HCEC 1CT (cell line): ENCODE measurements around the gene ZBTB32.
"Not testable (repeated sequence)": the region's sequence is repeated elsewhere in the genome, so short reads cannot be mapped to it uniquely, and the experiment has no call there.

Experiments used
- DNase-seq: peaks from one replicate; pipeline ENCODE4 v3.0.0-alpha.2; 2017

ZBTB32 gene

DNA sequence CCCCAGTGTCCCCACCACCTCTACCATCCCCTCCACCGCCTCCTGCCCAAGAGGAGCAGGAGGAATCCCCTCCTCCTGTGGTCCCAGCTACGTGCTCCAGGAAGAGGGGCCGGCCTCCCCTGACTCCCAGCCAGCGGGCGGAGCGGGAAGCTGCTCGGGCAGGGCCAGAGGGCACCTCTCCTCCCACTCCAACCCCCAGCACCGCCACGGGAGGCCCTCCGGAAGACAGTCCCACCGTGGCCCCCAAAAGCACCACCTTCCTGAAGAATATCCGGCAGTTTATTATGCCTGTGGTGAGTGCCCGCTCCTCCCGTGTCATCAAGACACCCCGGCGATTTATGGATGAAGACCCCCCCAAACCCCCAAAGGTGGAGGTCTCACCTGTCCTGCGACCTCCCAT, 16.3 kb downstream of the ZBTB32 start:
- no peak for DNase-seq

DNA sequence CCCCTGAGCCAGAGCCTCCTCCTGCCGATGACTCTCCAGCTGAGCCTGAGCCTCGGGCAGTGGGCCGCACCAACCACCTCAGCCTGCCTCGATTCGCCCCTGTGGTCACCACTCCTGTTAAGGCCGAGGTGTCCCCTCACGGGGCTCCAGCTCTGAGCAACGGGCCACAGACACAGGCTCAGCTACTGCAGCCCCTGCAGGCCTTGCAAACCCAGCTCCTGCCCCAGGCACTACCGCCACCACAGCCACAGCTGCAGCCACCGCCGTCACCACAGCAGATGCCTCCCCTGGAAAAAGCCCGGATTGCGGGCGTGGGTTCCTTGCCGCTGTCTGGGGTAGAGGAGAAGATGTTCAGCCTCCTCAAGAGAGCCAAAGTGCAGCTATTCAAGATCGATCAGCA, 17.0 kb downstream of the ZBTB32 start:
- no peak for DNase-seq

DNA sequence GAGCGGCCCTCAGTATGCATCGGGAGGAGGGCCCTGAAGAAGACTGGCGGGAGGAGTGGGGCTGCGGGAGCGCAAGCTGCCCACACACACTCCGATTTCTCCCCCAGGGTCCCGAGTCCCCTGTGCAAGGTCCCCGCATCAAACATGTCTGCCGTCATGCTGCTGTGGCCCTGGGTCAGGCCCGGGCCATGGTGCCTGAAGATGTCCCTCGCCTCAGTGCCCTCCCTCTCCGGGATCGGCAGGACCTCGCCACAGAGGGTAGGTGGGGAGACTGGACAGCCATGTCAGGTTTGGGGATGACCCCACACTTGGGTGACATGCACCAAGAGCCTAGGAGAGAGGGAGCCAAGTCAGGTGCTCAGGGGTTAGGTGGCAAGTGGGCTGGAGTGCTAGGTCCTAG, 18.1 kb downstream of the ZBTB32 start:
- DNase-seq, result no peak

DNA sequence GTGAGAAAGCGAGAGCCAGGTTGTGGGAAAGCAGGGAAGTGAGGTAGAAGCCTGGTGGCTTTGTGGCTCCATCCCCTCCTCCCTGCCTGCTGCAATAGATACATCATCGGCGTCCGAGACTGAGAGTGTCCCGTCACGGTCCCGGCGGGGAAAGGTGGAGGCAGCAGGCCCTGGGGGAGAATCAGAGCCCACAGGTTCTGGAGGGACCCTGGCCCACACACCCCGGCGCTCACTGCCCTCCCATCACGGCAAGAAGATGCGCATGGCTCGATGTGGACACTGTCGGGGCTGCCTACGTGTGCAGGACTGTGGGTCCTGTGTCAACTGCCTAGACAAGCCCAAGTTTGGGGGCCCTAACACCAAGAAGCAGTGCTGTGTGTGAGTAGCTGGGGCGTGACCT, 18.5 kb downstream of the ZBTB32 start:
- no peak for DNase-seq

DNA sequence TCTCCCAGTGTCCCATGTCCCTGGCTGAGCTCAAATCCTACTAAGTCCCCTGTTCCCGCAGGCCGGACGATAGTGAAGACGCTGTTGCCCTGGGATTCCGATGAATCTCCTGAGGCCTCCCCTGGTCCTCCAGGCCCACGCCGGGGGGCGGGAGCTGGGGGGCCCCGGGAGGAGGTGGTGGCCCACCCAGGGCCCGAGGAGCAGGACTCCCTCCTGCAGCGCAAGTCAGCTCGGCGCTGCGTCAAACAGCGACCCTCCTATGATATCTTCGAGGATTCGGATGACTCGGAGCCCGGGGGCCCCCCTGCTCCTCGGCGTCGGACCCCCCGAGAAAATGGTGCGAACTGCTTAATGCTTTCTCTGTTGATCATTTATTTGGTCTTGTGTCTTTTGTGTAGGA, 19.3 kb downstream of the ZBTB32 start:
- no peak for DNase-seq

DNA sequence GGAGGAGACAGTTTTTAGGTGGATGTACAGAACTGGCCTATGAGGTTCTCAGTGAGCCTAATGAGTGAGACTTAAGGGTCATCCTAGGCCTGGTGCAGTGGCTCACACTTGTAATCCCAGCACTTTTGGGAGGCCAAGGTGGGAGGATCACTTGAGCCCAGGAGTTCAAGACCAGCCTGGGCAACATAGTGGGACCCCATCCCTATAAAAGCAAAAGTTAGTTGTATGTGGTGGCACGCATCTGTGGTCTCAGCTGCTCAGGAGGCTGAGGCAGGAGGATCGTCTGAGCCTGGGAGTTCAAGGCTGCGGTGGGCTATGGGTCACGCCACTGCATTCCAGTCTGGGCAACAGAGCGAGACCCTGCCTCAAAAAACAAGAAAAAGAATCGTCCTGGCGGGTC, 19.8 kb downstream of the ZBTB32 start:
- not testable (repeated sequence) for DNase-seq

DNA sequence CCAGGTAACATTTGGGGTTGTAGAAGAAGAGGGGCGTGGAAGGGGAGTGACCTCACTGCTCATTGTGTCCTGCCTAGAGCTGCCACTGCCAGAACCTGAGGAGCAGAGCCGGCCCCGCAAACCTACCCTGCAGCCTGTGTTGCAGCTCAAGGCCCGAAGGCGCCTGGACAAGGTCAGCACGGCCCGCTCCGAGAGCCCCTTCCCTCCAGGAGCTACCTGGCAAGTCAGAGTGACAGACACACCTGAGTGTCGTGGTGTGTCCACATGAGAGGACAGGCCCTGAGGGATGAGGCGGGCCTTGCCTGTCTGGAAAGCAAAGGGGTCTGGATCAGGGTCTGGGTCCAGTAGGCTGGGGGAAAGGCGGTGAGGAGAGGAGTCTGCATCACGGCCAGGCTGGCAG, 20.2 kb downstream of the ZBTB32 start:
- no peak for DNase-seq

DNA sequence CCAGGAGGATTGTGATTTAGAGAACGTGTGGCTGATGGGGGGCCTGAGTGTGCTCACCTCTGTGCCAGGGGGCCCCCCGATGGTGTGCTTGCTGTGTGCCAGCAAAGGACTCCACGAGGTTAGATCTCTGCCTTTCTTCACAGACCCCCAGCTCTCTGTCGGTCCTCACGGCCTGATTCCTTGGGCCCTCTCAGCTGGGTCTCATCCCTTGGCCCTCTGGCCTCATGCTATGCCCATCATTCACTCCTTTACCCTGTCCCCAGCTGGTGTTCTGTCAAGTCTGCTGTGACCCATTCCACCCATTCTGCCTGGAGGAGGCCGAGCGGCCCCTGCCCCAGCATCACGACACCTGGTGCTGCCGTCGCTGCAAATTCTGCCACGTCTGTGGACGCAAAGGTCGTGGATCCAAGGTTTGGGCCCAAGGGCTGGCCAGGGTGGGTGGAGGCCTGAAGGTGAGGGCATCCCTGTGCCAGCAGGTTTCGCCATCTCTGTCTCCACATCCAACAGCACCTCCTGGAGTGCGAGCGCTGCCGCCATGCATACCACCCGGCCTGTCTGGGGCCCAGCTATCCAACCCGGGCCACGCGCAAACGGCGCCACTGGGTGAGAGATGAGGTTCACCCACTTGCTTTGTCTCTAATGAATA, 21.0 kb downstream of the ZBTB32 start:
- no peak for DNase-seq

DNA sequence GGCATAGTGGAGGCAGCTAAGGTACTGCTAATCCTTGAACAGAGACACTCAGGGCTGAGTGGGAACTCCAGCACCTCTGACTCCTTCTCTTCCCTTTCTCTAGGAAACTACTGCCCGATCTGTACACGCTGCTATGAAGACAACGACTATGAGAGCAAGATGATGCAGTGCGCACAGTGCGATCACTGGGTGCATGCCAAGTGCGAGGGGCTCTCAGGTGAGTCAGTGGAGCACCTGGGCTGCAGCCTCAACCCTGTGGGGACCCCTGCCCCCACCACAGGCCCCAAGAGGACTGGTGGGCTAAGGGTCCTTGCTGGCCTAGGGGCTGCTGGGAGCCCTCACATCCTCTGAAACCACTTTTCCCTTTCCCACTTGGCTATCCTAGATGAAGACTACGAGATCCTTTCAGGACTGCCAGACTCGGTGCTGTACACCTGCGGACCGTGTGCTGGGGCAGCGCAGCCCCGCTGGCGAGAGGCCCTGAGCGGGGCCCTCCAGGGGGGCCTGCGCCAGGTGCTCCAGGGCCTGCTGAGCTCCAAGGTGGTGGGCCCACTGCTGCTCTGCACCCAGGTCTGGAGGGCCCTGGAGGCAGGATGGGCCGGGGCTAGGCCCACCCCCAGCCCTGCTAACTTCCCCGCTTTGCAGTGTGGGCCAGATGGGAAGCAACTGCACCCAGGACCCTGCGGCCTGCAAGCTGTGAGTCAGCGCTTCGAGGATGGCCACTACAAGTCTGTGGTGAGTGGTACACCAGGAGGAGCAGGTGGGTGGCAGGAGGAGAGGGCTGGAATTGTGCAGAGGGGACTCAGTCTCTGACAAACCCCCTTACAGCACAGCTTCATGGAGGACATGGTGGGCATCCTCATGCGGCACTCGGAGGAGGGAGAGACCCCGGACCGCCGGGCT, 22.9 kb downstream of the ZBTB32 start:
- DNase-seq, result no peak

DNA sequence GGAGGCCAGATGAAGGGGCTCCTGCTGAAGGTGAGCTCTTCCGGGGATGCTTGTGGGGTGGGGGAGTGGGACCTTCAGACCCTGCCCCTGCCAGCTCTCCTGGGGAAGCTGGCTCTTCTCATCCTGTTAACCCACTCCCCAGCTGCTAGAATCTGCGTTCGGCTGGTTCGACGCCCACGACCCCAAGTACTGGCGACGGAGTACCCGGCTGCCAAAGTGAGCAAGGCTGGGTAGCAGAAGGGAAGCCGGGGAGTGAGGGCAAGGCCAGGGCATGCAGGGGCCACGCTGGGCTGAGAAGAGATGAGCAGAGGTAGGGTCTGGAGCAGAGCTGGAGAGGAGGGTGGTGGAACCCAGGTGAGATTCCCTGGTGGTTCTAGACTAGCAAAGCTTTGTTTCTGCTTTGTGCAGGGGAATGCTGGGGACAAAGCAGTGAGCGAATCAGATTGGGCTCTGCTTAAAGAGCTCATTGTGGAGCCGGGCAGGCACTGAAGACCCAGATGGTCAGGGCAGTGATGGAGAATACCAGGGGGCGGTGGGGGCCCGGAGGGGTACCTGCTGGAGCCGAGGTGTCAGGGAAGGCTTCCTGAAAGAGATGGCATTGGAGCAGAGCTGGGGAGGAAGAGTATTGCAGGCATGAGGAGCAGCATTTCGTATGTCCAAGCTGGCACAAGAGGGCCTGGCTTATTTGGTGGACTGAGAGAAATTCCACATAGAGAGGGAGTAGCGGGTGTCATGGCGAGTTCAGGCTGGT, 23.8 kb downstream of the ZBTB32 start:
- no peak for DNase-seq

DNA sequence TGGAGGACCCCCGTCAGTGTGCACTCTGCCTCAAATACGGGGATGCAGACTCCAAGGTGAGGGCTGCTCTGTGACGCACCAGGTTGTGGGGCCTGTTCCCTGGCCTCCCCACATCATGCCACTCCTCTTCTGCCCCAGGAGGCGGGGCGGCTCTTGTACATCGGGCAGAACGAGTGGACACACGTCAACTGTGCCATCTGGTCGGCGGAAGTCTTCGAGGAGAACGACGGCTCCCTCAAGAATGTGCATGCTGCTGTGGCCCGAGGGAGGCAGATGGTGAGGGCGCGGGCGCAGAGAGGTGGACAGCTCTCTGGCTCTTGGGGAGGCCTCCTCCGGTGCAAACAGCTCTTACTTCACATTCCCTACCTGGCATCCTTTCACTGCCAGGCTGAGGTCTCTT, 24.7 kb downstream of the ZBTB32 start:
- DNase-seq, result no peak

DNA sequence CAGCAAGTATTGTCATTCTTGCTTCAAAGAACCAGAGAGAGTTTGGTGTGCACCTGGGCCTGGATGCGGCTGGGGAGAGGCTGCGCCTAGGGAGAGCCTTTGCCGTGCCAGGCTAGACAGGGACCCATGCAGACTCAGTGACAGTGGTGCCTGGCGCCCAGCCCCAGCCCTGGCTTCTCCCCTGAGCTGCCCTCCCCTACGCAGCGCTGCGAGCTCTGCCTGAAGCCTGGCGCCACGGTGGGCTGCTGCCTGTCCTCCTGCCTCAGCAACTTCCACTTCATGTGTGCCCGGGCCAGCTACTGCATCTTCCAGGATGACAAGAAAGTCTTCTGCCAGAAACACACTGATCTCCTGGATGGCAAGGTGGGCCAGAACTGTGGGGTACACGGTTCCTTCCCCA, 25.4 kb downstream of the ZBTB32 start:
- no peak for DNase-seq

DNA sequence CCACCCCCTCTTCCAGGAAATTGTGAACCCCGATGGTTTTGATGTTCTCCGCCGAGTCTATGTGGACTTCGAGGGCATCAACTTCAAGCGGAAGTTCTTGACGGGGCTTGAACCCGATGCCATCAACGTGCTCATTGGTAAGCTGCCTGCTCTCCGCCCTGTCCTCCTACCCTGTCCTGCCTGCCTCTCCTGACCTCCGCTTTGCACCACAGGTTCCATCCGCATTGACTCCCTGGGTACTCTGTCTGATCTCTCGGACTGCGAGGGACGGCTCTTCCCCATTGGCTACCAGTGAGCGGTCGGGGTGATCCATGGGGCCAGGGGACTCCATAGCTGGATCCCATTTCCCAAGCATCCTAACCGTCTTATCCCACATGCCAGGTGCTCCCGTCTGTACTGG, 26.0 kb downstream of the ZBTB32 start:
- no peak for DNase-seq

DNA sequence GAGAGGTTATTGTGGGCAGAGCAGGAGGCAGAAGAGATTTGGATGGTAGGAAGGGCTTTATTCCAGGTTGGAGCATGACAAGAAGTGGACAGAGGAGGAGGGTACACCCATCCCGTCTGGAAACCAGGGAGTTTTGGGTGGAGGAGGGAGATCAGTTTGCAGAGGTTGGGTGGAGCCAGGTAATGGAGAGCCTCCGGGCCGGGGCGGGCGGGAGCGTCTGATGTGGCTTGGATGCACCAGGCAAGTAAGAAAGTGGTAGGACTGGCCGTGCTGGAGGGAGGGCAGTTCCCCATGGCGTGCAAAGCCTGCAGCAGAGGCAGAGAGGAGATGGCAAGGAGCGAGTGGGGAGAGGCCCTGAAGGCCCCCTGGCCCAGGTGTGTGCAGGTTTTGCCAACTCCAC, 27.0 kb downstream of the ZBTB32 start:
- no peak for DNase-seq

DNA sequence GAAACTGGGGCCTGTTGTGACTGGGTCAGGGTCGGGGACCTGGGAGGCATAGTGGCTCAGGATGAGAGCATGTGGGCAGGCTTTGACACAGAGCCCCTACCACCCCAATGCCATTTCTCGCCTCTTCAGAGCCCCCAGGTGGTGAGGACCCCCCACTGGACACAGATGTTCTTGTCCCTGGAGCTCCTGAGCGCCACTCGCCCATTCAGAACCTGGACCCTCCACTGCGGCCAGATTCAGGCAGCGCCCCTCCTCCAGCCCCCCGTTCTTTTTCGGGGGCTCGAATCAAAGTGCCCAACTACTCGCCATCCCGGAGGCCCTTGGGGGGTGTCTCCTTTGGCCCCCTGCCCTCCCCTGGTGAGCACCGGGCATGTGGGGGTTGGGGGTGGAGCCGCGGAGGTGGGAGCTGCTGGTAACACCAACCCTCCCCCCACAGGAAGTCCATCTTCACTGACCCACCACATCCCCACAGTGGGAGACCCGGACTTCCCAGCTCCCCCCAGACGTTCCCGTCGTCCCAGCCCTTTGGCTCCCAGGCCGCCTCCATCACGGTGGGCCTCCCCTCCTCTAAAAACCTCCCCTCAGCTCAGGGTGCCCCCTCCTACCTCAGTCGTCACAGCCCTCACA, 27.5 kb downstream of the ZBTB32 start:
- DNase-seq, result no peak

DNA sequence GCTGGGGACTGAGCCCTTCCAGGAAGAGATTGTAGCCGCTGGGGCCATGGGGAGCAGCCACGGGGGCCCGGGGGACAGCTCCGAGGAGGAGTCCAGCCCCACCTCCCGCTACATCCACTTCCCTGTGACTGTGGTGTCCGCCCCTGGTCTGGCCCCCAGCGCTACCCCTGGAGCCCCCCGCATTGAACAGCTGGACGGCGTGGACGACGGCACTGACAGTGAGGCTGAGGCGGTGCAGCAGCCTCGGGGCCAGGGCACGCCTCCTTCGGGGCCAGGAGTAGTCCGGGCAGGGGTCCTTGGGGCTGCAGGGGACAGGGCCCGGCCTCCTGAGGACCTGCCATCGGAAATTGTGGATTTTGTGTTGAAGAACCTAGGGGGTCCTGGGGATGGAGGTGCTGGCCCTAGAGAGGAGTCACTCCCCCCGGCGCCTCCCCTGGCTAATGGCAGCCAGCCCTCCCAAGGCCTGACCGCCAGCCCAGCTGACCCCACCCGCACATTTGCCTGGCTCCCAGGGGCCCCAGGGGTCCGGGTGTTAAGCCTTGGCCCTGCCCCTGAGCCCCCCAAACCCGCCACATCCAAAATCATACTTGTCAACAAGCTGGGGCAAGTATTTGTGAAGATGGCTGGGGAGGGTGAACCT, 28.3 kb downstream of the ZBTB32 start:
- DNase-seq, result no peak

DNA sequence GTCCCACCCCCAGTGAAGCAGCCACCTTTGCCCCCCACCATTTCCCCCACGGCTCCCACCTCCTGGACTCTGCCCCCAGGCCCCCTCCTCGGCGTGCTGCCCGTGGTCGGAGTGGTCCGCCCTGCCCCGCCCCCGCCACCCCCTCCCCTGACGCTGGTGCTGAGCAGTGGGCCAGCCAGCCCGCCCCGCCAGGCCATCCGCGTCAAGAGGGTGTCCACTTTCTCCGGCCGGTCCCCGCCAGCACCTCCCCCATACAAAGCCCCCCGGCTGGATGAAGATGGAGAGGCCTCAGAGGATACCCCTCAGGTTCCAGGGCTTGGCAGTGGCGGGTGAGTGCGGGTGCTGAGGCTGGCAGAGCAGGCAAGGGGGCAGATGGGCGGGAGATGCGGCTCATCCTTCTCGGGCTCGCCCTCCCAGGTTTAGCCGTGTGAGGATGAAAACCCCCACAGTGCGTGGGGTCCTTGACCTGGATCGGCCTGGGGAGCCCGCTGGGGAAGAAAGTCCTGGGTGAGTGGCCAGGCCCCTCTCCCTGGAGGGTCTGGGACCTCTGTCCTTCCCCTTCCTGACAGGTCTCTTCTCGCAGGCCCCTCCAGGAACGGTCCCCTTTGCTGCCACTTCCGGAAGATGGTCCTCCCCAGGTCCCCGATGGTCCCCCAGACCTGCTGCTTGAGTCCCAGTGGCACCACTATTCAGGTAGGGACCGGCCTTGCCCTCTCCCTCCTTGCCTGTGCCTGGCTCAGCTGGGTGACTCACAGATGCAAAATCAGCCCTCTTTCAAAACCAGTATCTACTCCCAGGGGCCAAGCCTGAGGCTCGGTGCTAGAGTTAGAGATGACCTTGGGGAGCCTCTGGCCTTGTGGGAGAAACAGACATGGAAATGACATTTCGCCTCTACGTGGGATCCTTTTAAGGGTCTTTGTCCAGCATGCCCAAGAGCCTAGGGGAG, 29.1 kb downstream of the ZBTB32 start:
- DNase-seq, result no peak

DNA sequence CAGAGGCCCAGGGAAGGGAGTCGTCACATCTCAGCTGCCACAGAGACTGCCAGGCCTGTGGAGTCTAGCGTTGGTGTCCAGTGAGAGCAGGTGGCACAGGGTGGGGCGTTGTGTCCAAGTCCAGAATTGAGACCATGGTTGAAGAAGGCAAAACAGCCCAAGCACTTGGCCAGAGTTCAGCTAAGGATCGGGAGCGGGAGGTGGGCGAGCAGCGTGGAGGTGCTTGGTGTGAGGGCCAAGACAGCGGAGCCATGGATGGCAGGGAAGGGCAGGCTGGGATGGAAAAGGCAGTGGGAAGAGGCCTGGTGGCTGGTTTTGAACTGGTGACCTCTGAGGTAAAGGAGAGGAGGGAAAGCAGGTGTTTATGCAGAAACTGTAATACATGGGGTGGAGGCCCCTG, 29.9 kb downstream of the ZBTB32 start:
- no peak for DNase-seq

DNA sequence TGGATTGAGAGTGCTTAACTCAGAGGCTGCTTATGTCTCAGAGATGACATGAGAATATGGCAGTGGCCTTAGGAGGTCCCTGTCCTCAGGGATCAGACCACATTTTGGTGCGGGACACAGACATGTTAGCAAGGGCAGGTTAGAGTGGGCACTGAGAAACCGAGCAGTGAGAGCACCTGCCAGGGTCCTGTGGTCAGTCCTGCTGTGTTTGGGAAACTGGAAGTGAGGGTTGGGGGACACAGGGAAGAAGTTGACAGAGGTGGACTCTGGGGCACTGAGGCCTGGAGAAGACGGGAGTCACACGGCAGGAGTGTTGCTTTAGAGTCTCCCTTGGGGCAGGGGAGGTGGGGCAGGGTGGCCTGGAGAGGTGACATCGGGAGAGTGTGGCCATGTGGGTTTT, 30.5 kb downstream of the ZBTB32 start:
- DNase-seq, result no peak

DNA sequence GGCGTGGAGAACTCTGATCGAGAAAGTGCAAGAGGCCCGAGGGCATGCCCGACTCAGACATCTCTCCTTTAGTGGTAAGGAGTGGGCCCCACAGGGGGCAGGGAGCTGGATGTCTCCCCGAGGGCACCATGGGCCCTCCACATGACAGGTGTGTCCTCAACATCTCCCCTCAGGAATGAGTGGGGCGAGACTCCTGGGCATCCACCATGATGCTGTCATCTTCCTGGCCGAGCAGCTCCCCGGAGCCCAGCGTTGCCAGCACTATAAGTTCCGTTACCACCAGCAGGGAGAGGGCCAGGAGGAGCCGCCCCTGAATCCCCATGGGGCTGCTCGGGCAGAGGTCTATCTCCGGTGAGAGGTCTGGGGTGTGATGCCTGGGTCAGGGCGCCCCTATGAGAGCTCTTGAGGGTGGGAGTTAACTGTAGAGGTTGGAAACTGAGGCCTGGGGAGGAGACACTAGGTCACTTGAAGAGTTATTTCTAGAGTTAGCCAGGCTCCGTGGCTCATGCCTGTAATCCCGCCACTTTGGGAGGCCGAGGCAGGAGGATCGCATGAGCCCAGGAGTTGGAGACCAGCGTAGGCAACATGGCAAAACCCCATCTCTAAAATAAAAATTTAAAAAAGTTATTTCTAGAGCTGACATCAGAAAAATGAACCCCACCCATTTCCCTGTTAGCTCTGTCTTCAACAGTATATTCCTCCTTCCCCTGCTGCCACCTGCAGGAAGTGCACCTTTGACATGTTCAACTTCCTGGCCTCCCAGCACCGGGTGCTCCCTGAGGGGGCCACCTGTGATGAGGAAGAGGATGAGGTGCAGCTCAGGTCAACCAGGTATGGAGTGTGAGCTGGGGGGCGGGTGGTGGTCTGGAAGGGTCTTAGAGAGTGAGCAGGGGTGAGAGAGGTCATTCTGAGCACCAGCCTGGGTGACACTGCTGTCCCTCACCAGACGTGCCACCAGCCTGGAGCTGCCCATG, 32.8 kb downstream of the ZBTB32 start:
- DNase-seq, result no peak
